ENCODE measurements around the gene GOT2.
"Not testable (repeated sequence)": the region's sequence is repeated elsewhere in the genome, so short reads cannot be mapped to it uniquely, and the experiment has no call there.

GOT2 gene

DNA sequence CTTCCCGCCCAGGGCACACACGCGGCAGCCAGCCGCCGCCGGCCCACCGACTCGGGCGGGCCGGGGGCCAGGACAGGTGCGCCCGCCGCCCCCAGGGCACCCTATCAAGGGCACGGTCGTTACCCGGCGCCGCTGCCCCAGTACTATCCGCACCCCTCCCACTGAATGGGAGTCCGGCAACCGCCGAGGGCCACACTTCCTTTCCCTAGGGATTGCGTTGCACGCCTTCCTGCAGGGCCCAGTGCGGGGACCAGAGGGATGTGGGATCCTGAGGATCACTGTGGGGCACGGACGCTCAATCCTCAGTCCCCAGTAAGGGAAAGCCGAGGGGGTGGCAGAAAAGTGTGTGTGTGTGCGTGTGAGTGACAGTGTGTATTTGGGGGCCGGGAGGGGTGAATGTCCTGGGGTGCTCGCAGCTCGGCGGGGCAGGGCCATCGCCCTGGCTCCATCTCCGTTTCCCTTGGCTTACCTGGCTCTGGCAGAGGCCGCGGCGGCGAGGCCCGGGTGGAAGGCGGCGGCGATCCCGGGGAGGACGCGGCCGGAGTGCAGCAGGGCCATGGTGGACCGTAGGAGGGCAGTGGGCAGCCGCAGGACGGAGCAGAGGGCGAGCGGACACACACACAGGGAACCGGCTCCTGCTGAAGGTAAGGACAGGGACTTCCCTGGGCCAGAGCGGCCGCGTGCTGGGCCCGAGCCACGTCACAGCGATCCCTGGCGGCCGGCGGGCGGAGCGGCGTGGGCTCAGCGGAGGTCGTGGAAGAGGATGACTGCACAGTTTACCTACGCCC, at the start of gene GOT2:
Gene GOT2 (minus strand): TSS at position 646 of the 788 bp plus-strand sequence. CDS start 88 bp downstream, at position 558.
- peak within 1 kb of the TSS; percentile 99 for H3K4me3 Mint-ChIP-seq
- DNase-seq (peak; percentile 84 to 87), ATAC-seq (peak; percentile 95)
- H3K4me1 Mint-ChIP-seq = peaks cover 52% of the 10 kb centered on the region
- H3K27ac Mint-ChIP-seq = peak within 1 kb of the TSS; percentile 97 to 98
- no peaks in the 10 kb centered on the region for H3K9me3 Mint-ChIP-seq
- H3K27me3 Mint-ChIP-seq = no peaks in the 10 kb centered on the region

DNA sequence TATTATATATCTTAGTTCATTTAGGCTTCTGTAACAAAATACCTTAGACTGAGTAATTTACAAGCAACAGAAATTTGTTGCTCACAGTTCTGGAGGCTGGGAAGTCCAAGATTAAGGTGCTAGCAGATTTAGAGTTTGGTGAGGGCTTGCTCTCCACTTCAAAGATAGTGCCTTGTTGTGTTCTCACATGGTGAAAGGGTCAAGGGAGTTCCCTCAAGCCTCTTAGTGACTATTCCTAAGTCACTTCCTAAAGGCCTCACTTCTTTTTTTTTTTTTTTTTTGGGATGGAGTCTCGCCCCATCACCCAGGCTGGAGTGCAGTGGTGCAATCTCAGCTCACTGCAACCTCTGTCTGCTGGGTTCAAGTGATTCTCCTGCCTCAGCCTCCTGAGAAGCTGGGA, 45.2 kb upstream of the GOT2 start:
- H3K27me3 Mint-ChIP-seq, H3K27ac Mint-ChIP-seq, H3K4me3 Mint-ChIP-seq, DNase-seq, H3K4me1 Mint-ChIP-seq, ATAC-seq, H3K9me3 Mint-ChIP-seq: not testable (repeated sequence)

- ATAC-seq = no peak
- H3K4me1 Mint-ChIP-seq = no peaks in the 10 kb centered on the region
- no peak overlapping the region for H3K27ac Mint-ChIP-seq
- H3K4me3 Mint-ChIP-seq = no peak overlapping the region
- no peaks in the 10 kb centered on the region for H3K27me3 Mint-ChIP-seq
- H3K9me3 Mint-ChIP-seq = no peaks in the 10 kb centered on the region
- no peak for DNase-seq
These were observed 39.8 kb upstream of the GOT2 start for GRCh38 chr16:58773870-58774269.

- Mint-ChIP-seq H3K4me1 (no peaks in the 10 kb centered on the region), H3K27me3 (no peaks in the 10 kb centered on the region), H3K27ac (no peak overlapping the region), H3K9me3 (no peaks in the 10 kb centered on the region), H3K4me3 (no peak overlapping the region)
- DNase-seq = no peak
- ATAC-seq = no peak
These were observed 34.0 kb upstream of the GOT2 start for GRCh38 chr16:58768145-58768544.

GRCh38 chr16:58767581-58767980, 33.5 kb upstream of the GOT2 start:
- H3K27me3 Mint-ChIP-seq = no peaks in the 10 kb centered on the region
- DNase-seq = no peak
- no peak overlapping the region for H3K4me3 Mint-ChIP-seq
- H3K4me1 Mint-ChIP-seq = no peaks in the 10 kb centered on the region
- no peaks in the 10 kb centered on the region for H3K9me3 Mint-ChIP-seq
- ATAC-seq = no peak
- no peak overlapping the region for H3K27ac Mint-ChIP-seq

DNA sequence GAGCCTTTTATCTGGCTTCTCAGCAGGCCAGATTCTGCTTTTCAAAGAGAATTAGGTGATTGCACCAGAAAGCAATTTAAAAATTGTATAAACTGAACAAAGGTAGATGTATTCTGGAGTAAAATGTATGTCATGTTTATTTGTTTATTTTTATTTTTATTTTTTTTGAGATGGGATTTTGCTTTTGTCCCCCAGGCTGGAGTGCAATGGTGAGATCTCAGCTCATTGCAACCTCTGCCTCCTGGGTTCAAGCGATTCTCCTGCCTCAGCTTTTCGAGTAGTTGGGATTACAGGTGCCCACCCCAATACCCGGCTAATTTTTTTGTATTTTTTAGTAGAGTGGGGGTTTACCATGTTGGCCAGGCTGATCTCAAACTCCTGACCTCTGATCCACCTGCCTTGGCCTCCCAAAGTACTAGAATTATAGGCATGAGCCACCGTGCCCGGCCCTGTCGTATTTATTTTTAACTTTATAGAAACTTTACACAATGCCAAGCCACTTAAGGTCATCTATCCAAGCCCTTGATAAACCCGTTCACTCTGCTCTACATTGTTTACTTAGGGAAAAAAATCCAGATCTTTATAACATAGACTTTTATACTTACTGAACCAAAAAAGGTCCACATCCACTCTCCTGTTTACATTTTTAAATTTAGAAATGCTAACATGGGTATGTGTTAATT, 22.7 kb upstream of the GOT2 start:
- Mint-ChIP-seq H3K27me3 (no peaks in the 10 kb centered on the region), H3K4me1 (peaks cover 9% of the 10 kb centered on the region), H3K9me3 (no peaks in the 10 kb centered on the region), H3K4me3 (no peak overlapping the region), H3K27ac (peak overlapping the region in 1 of 2 donors; percentile 53)
- no peak for DNase-seq
- no peak for ATAC-seq

GRCh38 chr16:58755989-58756649, 22.0 kb upstream of the GOT2 start:
- DNase-seq (peak; percentile 67 to 79), ATAC-seq (peak; percentile 98)
- Mint-ChIP-seq H3K4me3 (peak overlapping the region; percentile 16 to 57), H3K27ac (peak overlapping the region; percentile 37 to 53), H3K9me3 (no peaks in the 10 kb centered on the region), H3K4me1 (peaks cover 9% of the 10 kb centered on the region), H3K27me3 (no peaks in the 10 kb centered on the region)

DNA sequence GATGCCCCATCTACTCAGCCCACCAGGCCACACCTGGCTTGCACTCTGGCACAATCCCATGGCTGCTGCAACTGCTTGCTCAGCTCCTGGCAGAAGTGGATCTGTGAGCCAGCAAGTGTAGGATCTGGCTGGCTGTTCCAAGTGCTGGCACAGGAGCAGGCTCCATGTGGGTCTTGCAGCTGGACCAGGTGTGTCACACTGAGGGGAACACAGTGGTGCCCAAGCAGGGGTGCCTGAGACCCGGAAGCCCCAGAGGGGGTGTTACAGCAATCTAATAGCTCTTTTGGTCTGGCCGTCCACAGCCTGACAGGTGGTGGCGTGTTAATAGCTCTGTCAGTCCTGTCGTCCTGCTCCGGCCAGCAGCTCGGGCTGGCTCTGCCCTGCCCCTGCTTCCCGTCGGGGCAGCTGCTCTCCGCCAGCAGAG, 19.6 kb upstream of the GOT2 start:
- ATAC-seq (no peak), DNase-seq (no peak)
- Mint-ChIP-seq H3K9me3 (no peaks in the 10 kb centered on the region), H3K4me3 (no peak overlapping the region), H3K27me3 (no peaks in the 10 kb centered on the region), H3K4me1 (peaks cover 9% of the 10 kb centered on the region), H3K27ac (no peak overlapping the region)

DNA sequence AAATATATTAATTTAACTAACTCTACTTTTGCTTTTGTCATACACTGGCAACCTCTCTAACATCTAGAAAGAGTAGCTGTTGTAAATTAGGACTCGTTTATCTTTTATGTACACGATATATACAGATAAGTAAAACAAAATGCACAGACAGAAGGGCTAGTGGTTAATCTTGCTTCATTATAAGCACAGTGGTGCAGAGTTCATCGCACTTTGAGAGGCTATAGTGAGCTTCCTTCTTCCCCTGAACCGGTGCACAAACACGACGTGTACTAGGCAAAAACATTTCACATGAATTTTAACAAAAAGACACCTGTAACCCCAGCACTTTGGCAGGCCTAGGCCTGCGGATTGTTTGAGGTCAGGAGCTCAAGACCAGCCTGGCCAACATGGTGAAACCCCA, 10.4 kb upstream of the GOT2 start:
- Mint-ChIP-seq H3K27ac (no peak overlapping the region), H3K9me3 (no peaks in the 10 kb centered on the region), H3K4me1 (no peaks in the 10 kb centered on the region), H3K4me3 (no peak overlapping the region), H3K27me3 (no peaks in the 10 kb centered on the region)
- DNase-seq (no peak), ATAC-seq (no peak)

DNA sequence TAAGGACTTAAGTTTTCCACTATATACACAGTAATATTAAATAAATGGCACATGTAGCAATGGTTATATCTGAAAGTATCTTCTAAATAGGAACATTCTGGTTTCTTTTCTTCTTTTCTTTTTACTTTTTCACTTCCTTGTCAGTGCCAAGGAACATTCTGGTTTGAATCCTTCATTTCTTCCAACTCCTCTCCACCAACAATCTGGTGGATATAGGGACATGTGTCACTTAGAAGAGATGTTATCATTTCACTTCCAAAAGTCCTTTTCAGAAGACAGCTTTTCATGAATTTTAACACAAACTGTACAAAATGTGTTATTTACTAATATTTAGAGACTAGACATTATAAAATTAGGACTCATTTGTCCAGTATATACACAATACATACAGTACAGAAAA, 7.9 kb upstream of the GOT2 start:
- H3K4me1 Mint-ChIP-seq = no peaks in the 10 kb centered on the region
- no peak for ATAC-seq
- no peak overlapping the region for H3K27ac Mint-ChIP-seq
- H3K27me3 Mint-ChIP-seq = no peaks in the 10 kb centered on the region
- no peak for DNase-seq
- no peak overlapping the region for H3K4me3 Mint-ChIP-seq
- no peaks in the 10 kb centered on the region for H3K9me3 Mint-ChIP-seq

DNA sequence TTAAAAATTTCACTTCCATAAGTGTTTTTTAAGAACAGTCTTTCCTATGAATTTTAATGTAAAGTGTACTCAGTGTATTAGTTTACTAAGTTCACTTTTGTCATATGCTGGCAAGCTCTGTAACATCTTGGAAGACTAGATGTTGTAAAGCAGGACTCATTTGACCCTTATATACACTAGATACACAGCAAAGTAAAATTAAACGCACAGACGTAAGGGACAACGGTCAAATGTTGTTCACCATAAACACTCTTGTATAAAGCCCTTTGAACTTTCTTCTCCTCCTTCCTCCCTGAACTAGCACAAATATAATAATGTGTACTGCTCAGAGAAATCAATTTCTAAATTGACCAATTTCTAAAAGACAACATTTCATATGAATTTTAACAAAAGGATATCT, 7.0 kb upstream of the GOT2 start:
- ATAC-seq (no peak), DNase-seq (no peak)
- Mint-ChIP-seq H3K4me1 (no peaks in the 10 kb centered on the region), H3K9me3 (no peaks in the 10 kb centered on the region), H3K27ac (no peak overlapping the region), H3K27me3 (no peaks in the 10 kb centered on the region), H3K4me3 (no peak overlapping the region)

DNA sequence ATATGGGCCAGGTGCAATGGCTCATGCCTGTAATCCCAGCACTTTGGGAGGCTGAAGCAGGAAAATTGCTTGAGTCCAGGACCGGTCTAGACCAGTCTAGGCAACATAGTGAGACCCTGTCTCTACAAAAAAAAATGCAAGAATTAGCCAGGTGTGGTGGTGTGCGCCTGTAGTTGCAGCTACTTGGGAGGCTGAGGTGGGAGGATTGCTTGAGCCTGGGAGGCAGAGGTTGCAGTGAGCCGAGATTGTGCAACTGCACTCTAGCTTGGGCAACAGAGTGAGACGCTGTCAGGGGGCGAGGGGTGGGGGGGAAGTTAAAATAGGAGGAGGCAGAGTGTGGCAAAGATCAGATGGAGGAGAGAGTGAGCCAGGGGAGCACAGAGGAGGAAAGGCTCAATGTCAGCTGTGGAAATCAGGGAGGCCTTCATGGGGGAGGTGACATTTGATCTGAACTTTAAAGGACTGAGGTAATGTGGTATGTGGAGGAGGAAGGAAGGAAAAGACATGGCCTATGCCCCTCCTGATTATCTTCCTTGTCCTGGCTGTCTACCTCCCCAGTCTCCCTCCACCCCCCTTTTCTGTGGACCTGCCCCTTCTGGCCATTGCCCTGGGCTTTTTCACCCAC, 4.7 kb upstream of the GOT2 start:
- Mint-ChIP-seq H3K4me1 (peaks cover 7% of the 10 kb centered on the region), H3K27ac (no peak overlapping the region), H3K4me3 (no peak overlapping the region), H3K9me3 (no peaks in the 10 kb centered on the region), H3K27me3 (no peaks in the 10 kb centered on the region)
- no peak for ATAC-seq
- DNase-seq = no peak

GRCh38 chr16:58736341-58736740, 2.2 kb upstream of the GOT2 start:
- not testable (repeated sequence) for H3K9me3 Mint-ChIP-seq

GRCh38 chr16:58734459-58734787, 307 bp upstream of the GOT2 start:
- H3K4me1 Mint-ChIP-seq = peaks cover 46% of the 10 kb centered on the region

More at GRCh38 chr16:58736341-58736740, 2.2 kb upstream of the GOT2 start:
- peaks cover 27% of the 10 kb centered on the region for H3K4me1 Mint-ChIP-seq
- not testable (repeated sequence) for H3K27me3 Mint-ChIP-seq, H3K27ac Mint-ChIP-seq, DNase-seq, ATAC-seq, H3K4me3 Mint-ChIP-seq

GRCh38 chr16:58733248-58733670, 857 bp downstream of the GOT2 start:
- no peak for DNase-seq

More at GRCh38 chr16:58734459-58734787, 307 bp upstream of the GOT2 start:
- H3K9me3 Mint-ChIP-seq = no peaks in the 10 kb centered on the region
- DNase-seq = no peak
- H3K27ac Mint-ChIP-seq = peak overlapping the region; percentile 97 to 98
- H3K27me3 Mint-ChIP-seq = no peaks in the 10 kb centered on the region
- ATAC-seq = no peak
- H3K4me3 Mint-ChIP-seq = peak overlapping the region; percentile 99

More at GRCh38 chr16:58733248-58733670, 857 bp downstream of the GOT2 start:
- ATAC-seq = no peak
- Mint-ChIP-seq H3K9me3 (no peaks in the 10 kb centered on the region), H3K27me3 (no peaks in the 10 kb centered on the region), H3K4me3 (peak overlapping the region; percentile 99), H3K27ac (peak overlapping the region; percentile 96 to 98), H3K4me1 (peaks cover 53% of the 10 kb centered on the region)
